GM19467 (cell line): ENCODE measurements around the gene CMIP.

Experiments
- ATAC-seq: cut with Tn5 transposase; IDR thresholded peaks from one replicate; pipeline ENCODE4 v1.9.1; 2021; ENCODE audit warnings: mild to moderate bottlenecking, moderate library complexity; ENCODE audit not compliant: unreplicated experiment

Gene CMIP

DNA sequence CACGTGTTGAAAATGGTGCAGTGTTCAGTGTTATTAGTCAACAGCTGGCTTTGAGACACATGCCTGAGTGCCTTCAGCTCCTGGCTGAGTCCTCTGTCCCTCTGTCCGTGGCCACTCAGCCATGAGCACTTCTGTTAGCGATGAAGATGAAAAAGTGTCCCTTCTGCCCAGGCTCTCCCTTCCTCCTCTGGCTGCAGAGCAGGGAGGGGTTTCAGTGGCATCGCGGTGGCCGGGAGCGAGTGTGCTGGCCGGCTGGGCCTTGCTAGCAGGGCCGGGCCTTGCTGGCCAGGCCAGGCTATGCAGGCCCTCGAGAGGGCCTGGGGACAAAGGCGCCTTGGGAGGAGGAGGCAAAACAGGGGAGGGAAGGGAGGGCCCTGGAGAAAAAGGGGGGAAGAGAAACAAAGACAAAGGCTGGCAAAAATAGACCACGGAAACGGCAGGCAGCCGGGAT lies 47.7 kb downstream of the CMIP start:
- no peak for ATAC-seq

DNA sequence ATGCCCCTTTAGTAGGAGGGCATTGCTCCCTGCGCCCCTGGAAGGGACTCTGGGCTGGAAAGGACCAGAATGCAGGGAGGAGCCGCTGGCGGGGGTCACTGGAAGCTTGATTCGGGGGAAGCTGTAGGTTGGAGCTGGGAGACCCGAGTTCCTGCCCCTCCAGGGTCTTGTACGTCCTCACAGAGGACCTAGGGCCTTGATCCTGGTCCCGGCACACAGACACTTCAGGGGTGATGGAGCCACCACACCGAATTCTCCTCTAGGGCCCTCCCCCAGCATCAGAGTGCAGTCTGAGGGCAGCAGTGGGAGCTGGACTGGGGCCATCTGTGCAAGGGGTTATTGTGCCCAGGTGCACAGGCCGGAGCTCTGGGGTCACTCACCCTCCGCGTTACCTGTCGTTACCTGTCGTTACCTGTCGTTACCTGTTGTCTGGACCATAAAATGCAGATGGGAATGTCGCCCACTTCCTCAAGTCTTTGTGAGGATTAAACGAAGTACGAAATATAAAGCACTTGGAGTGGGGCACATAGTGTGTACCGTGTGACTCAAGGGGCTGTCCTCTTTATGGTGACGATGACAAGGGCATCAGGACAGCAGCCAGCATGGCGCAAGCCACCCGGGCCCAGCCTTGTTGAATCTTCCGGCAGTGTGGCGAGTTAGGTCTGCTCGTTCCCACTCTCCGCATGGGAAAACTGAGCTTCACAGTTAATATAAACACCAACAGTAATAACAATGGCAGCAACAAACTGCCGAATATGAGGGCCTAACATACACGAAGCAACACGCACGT lies 48.6 kb downstream of the CMIP start:
- no peak for ATAC-seq

DNA sequence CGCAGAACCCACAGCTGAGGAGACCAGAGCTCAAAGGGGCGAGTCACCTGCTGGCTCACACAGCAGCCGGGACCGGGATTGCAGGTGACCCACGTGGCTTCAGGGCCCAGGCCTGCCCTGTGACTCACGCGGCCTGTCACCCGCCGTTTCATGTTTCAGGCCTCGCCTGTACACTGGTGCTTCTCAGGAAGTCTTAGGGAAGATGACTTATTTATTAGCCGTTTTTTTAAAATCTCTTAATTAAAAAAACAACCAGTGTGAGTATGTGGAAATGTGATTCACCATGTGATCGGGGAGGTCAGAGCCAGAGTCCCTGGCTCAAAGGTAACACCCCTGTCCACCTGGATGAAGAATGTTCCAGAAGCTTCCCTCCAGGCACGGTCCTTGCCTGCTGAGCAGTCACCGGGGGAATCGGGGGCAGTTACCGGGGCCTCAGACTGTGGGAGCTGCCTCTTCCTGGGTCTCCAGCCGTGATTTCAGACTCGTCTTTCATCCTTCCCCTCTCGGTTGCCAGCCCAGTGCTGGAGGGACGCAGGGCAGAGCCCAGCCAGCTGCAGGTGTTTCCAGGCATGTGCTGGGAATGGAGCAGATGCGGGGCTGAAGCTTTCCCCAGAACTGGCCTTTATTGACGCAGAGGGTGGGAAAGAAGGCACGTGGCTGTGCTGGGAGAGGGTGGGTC lies 49.3 kb downstream of the CMIP start:
- ATAC-seq: no peak

DNA sequence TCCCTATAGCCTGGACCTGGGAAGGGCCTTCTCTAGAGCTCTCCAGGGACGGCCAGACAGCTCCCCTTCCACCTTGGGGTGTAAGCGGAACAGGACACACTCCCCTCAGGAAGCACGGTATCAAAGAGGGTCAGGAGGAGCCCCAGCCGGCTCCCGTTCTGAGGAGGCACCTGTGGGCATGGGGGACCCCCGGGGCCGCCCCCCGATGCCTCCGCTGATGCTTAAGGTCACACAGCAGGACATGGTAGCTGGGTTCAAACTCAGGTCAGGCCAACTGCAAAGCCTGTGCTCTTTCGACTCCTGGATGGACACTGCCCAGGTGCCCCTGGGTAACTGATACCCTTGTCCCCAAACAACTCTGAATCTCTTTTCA lies 49.8 kb downstream of the CMIP start:
- no peak for ATAC-seq

DNA sequence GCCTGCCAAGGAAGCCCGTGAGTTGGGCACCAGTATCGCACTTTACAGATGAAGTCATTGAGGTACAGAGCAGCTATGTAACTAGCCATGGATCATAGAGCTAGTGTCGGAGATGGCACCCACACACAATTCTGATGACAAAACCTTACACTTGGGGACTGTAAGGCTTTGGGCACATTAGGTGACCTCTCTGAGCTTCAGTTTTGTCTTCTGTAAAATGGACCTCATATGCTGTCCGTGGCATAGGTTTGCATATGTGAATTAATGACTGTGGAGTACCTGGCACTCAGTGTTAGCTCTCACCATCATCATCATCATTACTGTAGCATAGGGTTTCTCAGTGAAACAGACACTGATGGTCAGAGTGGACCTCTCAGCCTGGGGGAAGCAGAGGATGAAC lies 50.3 kb downstream of the CMIP start:
- ATAC-seq: no peak

DNA sequence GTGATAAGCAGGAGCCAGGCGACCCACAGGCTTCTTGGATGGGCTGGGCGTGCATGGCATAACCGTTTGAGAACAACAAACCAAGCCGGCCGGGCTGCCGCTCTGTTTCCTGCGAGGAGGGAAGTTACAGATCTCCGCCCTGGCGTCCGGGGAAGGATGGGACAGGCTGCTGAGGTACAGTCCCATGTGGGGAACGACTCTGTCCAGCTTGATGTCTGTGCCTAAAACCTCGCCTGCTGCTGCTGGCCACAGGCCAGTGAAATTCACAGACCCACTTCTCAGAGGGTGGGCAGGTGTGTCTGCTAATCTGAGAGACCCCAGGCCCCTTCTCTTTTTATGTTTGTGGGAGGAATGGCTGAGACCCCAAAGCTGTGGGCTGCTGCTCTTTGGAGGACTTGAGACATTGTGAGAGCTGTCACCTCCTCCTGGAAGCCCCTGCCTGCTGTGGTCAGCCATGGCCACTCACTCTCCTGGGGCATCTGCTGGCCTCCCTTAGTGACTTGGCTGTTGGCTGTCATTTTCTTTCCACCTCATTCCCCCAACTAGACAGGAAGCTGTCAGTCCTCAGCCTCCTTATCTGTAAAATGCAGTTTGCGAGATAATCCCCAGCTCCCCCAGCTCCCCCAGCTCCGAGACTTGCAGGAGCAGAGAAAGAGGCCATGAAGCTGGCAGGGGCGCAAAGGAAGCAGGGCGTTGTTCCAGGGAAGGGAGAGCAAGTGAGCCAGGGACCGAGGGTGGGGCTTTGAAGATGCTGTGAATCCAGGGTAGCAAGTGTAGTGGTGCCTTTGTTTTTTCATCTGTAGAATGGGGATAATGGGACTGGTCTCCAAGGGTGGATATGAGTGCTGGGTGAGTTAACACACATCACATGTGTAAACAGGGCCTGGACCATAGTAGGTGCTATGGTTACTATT lies 51.0 kb downstream of the CMIP start:
- ATAC-seq: no peak

DNA sequence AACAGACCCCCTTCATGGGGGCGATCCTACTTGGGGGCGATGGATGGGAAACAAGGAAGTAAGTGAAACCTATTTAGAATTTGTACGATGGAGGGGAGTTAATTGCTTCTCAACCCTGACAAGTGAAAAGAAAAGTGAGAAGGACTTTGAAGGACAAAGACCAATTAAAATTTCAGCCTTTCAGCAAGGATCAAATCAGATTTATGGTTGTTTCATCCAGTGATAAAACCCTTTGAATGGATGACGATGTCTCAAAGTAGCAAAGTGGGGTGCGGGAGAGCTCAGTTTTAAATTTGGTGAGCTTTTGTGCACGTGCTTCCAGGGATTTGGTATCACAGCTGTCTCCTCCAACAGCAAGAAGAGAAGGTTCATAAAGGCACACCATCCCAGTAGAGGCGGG lies 51.7 kb downstream of the CMIP start:
- ATAC-seq: no peak

DNA sequence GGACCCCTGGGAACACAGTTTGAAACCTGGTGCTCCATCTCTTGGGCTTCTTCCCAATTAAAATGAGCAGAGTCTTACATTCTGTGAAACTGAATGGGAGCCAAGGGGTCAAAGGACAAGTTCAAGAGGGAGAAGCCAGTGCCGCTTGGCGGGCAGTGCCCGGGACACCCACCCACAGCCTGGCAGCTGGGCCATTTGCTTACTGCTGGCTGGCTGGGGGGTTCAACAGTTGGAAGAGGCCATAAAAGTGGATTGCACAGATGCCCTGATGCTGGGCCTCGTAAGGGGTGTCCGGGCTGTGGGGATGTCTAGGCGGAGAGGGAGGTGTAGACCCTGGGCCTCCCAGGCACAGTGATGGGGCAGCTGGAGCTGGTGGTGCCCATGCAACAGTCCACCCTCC lies 52.1 kb downstream of the CMIP start:
- no peak for ATAC-seq

DNA sequence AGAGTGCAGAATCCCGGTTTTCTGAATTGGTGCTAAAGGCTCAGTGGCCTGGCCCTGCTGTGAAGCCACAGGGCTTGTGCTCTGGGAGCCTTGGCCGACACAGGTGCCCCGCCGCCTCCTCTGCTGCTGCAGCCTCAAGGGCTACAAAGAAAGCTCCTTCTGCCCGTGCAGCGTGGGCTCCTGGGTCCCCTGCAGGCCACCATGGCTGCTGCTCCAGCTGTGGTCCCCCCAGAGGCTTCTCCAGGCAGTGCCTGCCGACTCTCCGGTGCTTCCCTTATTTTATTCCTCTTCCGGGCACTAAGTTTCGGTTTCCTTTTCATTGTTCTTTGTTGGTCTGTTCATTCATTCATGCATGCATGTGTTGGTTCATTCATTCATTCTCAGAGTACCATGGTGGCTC lies 53.1 kb downstream of the CMIP start:
- ATAC-seq: no peak

DNA sequence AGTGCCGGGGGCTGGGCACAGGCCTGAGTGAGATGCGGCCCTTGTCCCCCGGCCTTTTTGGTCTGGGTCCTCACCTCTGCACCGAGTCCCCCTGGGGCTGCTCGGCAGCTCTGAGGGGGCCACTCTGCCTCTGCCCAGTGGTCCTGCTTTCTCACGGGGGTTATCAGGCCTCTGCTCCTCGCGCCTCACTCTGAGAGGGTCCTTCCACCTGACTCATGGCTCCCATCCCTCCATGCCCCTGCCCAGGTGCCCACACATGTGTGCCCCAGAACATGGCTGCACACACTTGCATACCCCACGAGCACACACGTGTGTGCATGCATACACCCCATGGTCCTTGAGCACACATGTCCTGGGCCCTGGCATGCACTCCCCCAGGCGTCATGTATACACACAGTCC lies 53.7 kb downstream of the CMIP start:
- ATAC-seq: no peak

DNA sequence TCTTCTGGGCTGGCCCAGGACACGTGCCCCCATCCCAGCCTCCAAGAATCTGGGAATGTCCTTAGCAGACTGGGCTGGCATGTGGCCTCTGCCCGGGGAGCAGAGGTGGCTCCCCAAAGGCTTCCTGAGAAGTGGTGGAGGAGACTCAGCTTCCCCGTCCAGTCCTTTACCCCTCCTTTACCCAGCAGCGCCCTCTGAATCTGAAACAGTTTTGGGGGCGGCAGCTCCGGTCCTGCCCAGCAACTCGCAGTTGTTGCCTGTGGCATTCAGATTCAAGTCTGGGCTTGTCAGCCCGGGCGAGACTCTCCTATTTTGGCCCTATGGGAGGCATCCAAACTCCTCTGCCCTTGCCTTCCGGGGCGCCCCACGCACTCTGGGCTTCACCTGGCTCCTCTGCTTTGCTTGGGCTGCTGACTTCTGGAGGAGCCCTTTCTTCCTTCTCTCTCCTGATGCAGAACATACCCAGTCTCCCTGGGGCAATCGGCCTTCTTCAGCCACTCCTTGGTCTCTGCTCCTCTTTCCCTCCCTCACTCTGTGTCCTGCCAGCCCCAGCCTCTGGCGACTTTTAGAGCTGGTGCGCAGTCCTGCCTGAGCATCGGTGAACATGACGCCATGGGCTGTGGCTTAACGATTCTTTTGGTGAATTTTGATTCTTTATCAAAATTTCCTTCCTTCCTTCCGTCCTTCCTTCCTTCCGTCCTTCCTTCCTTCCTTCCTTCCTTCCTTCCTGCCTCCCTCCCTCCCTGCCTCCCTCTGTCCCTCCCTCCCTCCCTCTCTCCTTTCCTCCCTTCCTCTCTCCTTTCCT lies 55.2 kb downstream of the CMIP start:
- ATAC-seq: no peak

DNA sequence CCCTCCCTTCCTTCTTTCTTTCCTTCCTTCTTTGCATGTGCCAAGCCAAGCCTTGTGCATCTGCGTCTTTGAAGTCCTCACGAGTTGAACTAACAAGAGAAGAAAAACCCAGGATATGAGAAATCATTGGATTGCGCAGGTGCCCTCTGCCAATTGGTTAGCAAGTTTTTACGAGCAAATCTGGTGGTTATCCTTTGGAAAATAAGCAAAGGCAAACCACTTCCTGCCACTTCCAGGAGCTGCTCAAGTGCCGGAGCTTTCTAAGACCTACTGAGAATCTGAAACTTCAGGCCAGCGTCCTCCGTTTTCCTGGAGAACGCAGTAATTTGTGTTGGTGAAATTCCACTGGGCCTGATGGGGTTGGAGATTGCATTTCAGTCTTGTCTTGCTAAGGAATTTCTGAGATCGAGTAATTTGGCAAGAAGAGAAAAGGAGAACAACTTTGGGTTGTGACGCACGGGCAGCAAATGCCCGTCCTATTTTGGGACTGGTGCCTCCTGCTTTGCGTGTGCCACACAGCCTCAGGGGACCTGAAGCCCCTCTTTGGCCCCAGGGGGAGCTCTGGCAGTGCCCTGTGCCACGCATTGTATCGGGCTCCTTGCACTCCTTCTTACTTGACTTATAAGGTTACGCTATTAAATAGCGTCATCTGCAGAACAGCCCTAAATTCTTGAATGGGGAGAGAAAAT lies 56.4 kb downstream of the CMIP start:
- ATAC-seq: no peak

DNA sequence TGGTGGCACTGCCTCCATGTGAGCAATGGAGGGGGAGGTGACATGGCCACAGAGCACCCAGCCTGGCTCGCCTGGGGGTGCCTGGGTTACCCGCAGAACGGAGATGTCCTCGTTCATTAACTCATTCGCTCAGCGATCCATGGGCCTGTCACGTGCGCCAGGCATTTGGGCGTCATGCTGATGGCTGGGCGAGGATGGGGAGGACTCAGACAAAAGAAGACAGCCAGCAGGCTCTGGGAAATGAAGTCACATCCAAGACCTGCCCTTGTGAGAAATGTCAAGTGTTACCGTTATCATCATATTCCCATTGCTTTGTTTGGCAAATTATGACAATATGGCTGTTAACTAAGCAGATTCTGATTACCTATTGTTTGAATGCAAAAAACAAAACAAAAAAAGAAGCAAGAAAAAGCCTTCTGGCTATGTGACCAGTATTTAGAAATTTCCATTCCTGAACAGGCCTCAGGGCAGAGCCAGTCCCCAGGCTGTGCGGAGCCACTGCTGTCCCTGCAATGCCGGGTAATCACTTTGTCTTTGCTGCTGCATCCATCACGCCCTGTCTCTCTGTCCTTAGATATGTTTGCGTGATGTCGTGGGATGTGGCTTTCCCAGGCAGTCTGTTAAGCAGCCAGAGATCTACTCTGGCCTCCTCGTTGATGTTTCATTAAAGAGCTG lies 57.9 kb downstream of the CMIP start:
- ATAC-seq: no peak

DNA sequence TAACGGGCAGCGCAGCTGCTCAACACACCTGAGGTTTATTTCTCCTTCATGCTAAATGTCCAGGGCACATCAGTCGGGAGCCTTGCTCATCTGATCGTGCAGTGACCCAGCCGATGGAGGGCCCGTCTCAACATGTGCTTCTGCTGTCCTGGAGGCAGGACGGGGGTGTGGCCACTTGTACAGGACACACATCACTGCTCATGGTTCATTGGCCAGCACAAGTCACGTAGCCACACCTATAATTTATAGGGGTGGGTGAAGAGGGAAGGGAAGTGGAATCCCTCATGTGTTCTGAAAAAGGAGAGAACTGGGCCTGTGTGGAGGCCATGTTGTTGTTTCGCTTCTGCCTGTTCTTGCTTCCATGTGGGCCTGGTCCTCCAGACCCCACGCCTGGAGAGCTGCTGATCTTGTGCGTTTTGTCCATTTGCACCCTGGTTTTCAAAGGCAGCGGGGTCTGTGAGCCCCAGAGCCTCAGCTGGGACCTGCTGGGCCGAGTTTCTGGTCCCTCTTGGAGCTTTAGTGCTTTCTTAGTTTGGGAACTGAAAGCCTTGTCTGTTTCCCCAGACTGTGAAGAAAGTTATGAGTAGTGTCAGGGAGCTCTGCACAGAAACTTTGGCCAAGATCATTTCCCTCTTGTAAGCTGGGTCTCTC lies 60.5 kb downstream of the CMIP start:
- peak; percentile 77 for ATAC-seq

DNA sequence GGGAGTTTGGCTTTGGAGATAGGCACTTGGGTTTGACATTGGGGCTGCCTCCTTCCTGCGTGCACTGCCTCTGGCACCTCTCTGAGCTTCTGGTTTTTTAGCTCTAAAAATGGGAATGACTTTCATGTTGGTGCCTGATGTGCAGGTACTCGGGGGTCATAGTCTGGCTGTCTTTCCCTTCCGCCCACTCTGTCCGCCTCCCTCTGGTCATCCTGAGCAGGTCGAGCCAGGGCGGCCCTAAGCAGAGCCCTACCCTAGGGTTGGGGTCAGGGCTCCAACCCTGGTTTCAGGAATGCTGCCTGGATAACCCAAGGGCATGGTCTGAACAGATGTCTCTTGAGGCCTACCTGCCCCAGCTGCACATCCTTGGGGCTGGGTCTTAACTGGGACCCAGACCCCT lies 64.8 kb downstream of the CMIP start:
- ATAC-seq: no peak

DNA sequence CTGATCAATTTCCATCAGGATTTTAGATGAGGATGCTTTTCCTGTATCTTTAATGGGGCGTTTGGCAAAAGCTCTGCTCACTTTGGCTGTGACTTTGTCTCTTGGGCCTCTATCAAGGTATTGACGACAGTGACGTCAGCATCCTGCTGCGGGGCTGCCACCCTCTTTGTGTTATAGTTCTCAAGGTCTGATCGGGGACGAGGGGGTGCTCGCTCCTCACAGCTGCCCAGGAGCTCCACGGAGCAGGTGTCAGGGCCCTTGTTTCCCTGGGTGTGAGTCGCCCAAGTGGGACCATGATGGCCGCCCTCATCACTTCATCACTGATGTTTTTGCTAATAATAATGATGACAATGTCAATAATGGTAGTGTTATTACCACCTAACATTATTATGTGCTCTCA lies 65.4 kb downstream of the CMIP start:
- no peak for ATAC-seq

DNA sequence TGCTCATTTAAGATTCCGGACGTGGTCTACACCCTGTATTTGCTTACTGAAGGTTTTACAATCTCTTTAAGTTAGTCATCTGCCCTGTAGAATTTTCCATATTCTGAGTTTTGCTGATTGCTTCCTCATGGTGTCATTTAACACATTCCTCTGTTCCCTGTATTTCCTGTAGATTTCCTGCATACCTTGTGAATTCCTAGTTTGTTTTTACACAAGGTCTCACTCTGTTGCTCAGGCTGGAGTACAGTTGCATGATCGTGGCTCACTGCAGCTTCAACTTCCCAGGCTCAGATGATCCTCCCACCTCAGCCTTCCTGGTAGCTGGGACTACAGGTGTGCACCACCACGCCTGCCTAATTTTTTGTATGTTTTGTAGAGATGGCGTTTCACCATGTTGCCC lies 66.8 kb downstream of the CMIP start:
- ATAC-seq: no peak

DNA sequence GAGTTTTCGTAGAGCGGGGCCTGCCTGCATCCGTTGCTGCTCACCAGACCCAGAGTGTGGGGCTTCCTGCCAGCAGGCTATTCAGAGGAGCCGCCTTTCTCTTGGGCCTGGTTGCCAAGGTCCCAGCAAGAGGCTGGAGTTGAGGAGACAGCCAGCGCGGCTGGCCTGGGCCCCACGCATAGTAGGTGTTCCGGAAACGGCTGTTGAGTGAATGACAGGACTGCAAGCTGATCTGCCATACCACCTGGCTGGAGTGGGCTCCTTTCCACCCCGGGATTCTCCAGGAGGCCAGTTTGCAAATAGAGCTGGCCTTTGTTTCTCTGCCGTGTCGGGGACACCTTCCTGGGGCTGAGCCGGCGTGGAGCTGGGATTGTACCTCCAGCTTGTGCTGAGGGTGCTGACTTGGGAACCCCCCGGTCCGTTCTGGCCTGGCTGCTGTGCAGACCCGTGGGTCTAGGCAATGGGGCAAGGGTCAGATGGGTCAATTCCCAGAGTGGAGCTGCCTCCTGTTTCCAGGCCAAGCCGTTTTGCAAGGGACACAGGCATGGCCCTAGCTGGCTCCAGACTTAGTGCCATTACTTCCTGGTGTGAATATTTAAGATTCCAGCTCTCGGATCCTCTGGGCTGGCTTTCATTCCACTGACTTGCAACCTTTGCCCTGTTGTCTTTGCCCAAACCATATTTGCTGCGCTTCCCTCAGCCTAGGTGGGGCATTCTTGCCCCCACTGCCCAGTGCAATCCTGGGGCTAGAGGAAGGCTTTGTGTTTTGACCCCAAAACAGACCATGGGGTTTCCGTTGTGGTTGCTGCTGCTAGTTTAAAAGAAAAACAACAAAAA lies 68.8 kb downstream of the CMIP start:
- no peak for ATAC-seq
